ENCODE data around the gene FOSB.

FOSB gene

GRCh38 chr19:45467456-45468158 is at the start of gene FOSB:
FOSB (plus strand) TSS chr19:45467996; CDS start chr19:45468587, 591 bp downstream.
- DNase-seq (ENCODE audit: low spot score): peak; percentile 97
- in situ Hi-C loops (cut with MboI; ENCODE audit: low pct_unique_long_range_greater_than_20kb, low sequenced_read_pairs, unreplicated experiment): no loop called here

GRCh38 chr19:45418802-45419201 is 49.0 kb upstream of the FOSB start:
- no peak for TF ChIP-seq CTCF (IDR thresholded peaks at IDR 0.05; ENCODE audit: extremely low read depth, insufficient read depth, missing control alignments)
- in situ Hi-C loops (cut with MboI; ENCODE audit: low pct_unique_long_range_greater_than_20kb, low sequenced_read_pairs, unreplicated experiment): no loop called here
- no peak for DNase-seq (ENCODE audit: low spot score)

More at GRCh38 chr19:45467456-45468158, at the start of gene FOSB:
- no peak for TF ChIP-seq CTCF (IDR thresholded peaks at IDR 0.05; ENCODE audit: extremely low read depth, insufficient read depth, missing control alignments)

DNA sequence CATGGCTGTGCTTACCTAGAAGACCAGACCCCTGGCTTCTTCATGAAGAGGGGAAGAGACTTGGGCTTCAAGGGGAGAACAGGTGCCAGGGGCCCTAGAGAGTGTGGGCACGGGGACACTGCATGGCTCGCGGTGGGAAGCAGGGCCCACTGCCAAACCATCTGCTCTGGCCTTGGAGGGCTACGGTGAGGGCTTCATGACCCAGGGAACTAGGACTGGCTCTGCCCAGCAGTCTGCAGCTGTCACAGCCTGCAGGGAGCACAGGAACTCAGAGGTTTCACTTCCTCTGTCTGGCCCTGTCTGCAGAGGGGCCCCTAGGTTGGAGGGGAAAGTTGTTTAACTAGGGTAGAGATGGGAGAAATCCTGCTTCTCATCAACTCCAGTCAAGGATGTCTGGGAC is 48.4 kb upstream of the FOSB start:
- DNase-seq (ENCODE audit: low spot score): peak; percentile 81
- in situ Hi-C loops (cut with MboI; ENCODE audit: low pct_unique_long_range_greater_than_20kb, low sequenced_read_pairs, unreplicated experiment): no loop called here
- no peak for TF ChIP-seq CTCF (IDR thresholded peaks at IDR 0.05; ENCODE audit: extremely low read depth, insufficient read depth, missing control alignments)

DNA sequence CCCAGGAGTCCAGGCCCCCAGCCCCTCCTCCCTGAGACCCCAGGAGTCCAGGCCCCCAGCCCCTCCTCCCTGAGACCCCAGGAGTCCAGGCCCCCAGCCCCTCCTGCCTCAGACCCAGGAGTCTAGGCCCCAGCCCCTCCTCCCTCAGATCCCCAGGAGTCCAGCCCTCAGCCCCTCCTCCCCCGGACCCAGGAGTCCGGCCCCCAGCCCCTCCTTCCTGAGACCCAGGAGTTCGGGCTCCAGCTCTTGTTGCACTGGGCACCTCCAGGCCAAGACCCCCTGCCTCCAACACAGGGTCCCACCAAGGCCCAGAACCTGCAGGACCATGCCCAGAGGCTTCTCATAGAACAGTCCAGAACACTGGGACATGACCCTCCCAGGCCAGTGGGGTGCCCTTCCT is 47.9 kb upstream of the FOSB start:
- no peak for DNase-seq (ENCODE audit: low spot score)
- in situ Hi-C loops (cut with MboI; ENCODE audit: low pct_unique_long_range_greater_than_20kb, low sequenced_read_pairs, unreplicated experiment): no loop called here
- no peak for TF ChIP-seq CTCF (IDR thresholded peaks at IDR 0.05; ENCODE audit: extremely low read depth, insufficient read depth, missing control alignments)

GRCh38 chr19:45420356-45420755 is 47.4 kb upstream of the FOSB start:
- in situ Hi-C loops (cut with MboI; ENCODE audit: low pct_unique_long_range_greater_than_20kb, low sequenced_read_pairs, unreplicated experiment): no loop called here
- no peak for DNase-seq (ENCODE audit: low spot score)
- no peak for TF ChIP-seq CTCF (IDR thresholded peaks at IDR 0.05; ENCODE audit: extremely low read depth, insufficient read depth, missing control alignments)

DNA sequence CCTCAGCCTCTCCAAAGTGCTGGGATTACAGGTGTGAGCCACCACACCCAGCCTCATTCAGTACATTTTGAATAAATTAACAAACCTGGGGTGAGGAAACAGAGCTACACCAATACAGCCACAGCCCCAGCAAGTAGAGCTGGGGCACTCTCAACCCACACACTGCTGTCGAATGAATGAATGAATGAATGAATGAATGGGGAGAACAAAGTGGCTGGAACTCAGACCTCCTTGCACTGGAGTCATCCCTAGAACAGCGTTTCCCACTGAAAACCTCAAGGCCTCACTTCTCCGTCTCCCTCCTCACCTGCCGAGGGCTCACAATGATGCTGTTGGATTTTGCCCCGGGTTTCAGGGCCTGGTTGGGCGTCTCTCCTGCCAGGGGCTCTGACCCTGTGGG is 46.9 kb upstream of the FOSB start:
- in situ Hi-C loops (cut with MboI; ENCODE audit: low pct_unique_long_range_greater_than_20kb, low sequenced_read_pairs, unreplicated experiment): no loop called here
- no peak for DNase-seq (ENCODE audit: low spot score)
- no peak for TF ChIP-seq CTCF (IDR thresholded peaks at IDR 0.05; ENCODE audit: extremely low read depth, insufficient read depth, missing control alignments)
